GM15510 (cell line): Measurements from ENCODE around the gene BNC2.

Experiments
- POLR2A ChIP-seq: IDR thresholded peaks from 3 replicates; pipeline ENCODE4 v1.6.1; 2011; ENCODE audit warnings: borderline replicate concordance; ENCODE audit not compliant: insufficient read length; ENCODE audit errors: extremely low read depth

Gene BNC2

DNA sequence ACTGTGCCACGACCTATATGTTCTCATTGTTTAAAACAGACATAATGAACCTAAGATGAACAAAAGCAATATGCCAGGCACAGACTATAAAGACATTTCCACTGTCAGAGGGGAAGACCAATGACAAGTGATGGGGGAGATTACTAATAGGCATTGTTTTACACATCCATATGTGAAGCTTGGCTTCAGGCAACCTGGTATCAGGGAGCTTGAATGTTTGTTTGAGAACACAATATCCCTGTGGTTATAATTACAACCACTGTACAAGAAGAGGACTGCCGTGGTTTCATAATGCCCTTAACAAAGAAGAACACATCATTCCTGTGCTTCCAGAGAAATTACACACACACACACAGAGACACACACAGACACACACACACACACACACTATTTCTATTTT, 385.7 kb downstream of the BNC2 start:
- TF ChIP-seq POLR2A = no peak

DNA sequence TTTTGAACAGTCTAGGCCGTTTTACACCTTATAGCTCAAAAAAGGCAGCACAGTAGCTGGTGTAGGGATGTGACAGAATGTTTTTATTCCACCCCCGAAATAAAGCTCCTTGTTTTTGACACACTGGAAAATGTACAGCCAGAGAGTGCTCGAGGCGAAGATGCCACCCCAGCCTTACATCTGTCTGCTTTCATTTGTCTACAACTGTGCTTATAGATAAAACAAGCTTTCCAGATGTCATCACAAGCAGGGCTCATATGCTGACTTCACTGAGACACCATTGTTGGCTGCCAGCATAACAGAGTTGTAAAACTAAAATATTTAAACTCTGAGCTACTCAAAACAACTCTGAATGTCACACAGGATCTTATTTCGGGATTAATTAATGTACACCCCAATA, 386.3 kb downstream of the BNC2 start:
- TF ChIP-seq POLR2A = no peak

DNA sequence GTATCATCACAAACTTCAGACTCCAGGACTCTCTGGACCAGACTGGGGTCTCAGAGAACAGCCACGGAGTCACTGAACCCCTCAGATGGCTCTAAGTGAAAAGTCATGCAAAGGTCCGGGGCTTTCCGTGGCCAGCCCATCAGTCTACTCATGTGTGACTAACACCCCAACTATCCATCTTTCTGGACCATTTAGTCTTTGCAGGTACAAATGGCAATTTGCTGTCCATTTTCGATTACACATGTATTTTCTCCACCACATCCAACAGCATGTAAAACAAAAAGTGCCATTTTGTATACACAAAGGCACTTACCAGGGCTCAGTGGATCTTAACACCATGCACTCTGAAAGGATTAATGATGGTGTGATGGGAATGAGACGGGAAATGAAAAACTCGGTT, 387.7 kb downstream of the BNC2 start:
- TF ChIP-seq POLR2A = no peak

DNA sequence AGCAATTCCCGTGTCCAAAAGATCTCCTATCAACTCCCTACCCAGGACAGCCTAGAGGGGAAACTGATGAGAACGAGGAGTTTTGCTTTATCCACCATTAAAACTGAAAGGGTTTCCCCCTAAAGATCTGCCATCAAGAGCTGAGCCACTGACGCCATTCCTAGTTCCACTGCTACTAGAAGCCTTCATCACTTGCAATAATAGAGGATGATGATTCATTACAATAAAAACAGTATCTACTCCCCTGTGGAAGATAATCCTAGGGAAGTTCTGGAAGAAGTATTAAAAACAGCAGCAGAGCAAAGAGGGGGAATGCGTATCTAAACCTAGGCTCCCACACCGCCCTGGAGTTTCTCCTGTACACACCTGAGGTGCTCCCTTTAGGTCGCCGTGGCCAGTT, 394.5 kb downstream of the BNC2 start:
- TF ChIP-seq POLR2A = no peak

DNA sequence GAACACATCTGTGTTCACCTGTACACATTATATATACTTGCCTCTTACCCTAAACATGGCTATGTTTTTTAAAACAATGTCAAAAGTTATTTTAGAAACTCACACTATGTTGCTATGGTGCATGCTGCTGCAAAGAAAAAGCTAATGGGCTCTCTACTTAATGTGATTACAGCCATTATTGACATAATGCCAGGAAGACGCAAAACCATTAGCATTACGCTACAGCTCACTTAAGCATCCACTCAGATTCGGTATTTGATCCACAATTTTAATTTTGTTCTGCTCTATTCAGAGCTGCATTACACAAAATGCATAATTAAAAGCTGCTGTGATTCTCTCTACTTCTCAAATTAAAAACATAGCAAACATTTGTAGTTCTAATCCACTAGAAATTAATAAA, 395.2 kb downstream of the BNC2 start:
- TF ChIP-seq POLR2A = no peak

DNA sequence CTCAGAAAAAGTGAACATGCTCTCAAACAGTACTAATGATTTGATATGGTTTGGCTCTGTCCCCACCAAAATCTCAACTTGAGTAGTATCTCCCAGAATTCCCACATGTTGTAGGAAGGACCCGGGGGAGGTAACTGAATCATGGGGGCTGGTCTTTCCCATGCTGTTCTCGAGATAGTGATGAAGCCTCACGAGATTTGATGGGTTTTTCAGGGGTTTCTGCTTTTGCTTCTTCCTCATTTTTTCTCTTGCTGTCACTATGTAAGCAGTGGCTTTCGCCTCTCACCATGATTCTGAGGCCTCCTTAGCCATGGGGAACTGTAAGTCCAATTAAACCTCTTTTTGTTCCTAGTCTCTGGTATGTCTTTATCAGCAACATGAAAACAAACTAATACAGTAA, 401.3 kb downstream of the BNC2 start:
- no peak for TF ChIP-seq POLR2A

DNA sequence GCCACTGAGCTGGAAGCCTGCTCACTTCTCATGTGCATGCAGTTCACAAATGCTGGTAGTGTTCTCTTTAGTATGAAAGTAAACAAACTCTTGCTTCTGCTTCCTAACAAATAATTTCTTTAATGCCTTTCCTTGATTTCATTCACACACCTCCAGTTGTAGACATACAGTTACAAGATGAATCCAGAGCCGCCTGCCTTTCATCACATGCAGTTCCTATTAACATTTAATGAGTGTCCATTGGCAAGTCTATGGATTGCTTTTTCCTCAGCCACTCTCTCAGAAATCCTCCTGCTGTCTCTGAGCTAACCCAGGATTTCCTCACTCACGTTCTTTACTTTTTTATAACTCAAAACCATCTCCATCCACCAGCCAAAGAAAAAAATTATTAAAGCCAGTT, 408.6 kb downstream of the BNC2 start:
- no peak for TF ChIP-seq POLR2A

DNA sequence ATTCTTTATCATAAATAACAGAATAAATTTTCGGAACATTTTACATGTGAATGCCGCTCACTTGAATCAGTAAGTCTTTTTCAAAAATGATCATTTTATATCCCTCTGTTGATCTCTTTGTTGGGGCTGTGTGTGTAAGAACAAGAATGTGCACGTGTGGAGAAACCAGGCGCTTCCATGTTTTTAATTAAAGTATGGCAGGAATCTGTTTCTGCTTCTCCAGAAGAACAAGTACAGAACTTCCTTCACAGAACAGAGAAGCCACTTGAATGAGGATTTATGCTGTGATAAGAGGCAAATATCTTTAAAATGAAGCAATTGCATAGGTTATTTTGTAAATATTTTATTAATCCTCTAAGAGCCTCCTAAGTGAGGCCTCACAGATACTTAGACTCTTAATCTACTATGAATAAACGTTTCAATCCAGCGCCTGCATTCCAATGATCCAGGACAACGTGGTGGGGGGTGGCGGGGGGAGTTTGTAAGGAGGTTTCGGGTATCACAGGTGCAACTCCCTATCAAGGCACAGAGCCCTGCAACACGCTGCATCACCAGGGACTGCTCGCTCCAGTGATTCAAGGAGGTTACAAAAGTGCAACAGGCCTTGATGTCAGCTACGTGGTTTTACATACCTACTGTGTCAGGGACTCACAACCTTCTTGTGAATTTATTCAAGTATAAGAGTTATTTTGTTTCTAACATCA, 409.2 kb downstream of the BNC2 start:
- TF ChIP-seq POLR2A = no peak

DNA sequence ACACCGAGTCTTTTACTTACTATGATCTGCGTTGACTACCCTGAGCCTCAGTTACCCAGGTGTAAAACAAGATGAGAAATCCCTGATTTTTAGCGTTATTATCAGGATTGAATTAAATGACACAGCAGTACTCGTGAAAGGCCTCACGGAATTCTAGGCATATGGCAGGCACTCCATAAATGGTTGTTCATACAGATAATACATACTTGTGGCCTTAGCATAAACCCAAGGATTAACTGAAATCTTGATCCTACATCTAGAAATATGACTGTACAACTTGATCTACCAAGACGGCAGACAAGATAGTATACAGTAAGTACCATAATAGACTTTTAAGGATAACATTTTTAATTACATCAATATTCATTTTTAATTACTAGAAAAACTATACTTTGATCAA, 409.8 kb downstream of the BNC2 start:
- no peak for TF ChIP-seq POLR2A

DNA sequence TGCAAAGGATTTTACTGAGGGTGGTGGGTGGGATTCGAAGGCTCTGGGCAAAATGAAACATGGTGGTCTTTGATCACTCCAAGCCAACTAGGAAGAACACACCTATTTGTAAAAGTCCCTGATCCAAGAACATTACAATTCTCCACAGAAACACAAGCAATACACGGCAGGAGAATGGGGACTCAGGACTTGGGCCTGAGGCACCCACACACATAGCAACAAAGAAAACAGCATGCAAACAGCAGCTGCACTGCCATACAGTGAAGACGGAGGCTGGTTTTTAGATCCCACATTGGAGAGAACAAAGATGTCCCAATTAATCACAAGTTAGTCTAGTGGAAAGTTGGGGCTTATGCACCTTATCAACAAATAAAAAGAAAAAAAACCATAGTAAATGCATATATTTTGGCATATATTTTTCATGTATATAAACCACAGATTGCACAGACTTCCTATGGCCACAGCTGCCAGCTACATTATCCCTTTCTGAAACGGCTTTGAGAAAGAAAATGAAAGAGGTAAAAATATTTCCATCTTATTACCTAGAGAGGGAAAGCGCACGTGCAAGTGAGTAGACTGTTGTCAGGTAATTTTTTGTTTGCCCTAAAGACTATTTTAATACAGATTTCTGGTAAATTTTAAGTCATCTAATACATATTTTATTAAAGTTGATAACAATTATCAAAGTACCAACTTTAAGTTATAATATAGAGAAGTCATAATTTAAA, 410.9 kb downstream of the BNC2 start:
- no peak for TF ChIP-seq POLR2A

DNA sequence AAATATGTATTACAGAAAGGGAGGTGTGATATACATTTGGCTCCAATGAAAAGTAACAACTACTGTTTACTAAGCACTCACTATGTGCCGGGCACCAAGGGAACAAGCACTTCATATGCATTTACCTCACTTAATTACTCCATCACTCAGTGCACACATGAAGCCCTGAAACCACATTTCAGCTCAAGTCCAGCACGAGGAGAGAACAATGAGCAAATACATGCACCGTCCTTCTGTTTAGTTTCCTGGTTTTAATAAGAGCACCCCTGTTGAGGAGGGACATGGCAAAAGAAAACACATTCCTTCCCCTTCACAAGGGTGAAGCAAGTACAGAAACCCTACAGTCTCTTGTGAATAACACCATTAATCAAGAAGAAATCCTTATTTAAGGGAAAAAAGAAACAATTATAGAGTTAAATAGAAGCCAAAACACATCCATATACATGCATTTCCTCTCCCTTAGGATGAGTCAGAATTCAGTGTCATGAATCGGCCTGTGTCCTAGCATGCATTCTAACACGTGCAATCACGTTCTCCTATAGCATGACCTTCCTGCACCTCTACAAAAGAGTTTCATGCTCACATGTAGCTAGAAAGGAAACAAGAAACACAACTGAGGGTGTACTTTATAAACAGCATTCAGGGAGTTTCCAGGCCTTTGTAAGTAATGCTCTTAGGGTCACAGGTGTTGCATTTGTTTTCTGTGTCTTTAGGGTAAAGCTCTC, 411.6 kb downstream of the BNC2 start:
- no peak for TF ChIP-seq POLR2A

DNA sequence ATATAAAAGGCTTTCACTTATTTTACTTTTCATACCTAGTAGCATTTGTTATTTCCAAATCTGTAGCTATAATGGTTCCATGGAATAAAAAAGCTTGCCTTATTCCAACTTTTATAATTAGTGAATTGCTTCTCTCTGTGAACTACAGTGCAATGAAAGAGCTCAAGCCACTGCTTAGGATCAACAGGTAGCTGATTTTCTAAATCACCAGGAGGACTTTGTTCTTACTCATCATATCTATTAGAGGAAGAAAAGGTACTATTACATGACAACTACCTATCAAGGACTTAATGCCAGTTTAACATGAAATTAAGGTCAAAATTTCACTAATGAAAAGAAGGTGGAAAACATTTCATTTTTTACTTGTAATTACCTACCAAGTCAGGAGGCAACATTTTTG, 414.6 kb downstream of the BNC2 start:
- TF ChIP-seq POLR2A = no peak

DNA sequence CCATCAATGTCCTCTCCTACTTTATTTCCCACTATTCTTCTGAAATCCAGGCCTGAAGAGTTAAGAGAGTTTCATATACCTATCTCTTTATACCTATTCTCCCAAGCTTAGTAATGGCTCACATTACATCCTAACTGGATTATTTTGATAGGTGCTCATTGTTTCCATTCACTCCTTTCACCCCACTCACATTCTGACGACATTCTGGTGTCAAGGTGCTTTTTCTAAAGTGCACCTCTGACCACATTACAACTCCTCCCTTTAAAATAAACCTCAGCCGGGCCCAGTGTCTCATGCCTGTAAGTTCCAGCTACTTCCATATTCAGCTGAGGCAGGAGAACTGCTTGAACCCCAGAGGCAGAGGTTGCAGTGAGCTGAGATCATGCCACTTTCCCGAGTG, 417.1 kb downstream of the BNC2 start:
- no peak for TF ChIP-seq POLR2A

DNA sequence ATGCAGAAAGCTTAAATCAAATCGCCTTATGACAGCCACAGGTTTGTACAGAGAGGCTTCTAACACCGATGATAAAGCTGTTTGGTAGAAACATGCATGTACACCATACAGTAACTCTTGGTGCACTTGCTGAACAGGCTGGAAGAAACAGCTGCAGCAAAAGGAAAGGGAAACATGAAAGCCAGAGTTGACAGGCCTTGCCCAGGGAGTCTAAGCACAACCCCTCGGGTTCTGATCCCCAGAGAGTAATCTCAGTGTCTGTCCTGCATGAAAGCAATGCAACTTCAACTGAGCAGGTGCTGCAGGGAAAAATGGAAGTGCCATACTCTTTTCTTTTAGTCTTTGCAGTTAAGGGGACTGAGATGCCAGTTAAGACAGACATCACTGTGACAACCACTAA, 419.9 kb downstream of the BNC2 start:
- TF ChIP-seq POLR2A = no peak

DNA sequence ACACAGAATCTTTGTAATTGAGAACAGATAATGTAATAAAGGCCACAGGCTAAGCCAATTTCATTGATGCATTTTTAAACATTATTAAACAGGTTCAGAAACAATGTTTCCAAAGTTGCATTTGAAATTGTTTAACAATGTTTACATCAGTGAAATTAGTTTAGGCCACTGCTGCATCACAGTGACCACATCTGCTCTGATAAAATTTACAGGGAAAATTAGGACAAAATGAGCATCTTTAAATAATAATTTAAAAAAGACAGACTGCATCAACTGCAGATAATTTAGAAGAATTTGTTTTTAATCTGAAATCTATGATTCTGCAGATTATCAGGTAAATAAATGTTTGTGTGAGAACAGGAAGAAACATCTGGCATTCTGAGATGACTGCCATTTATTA, 420.4 kb downstream of the BNC2 start:
- no peak for TF ChIP-seq POLR2A
